ENCODE results near the gene KCNC3.
A peak's percentile ranks its signal among the peaks of the same experiment; 100 is the strongest.
"Not testable (repeated sequence)": the region's sequence is repeated elsewhere in the genome, so short reads cannot be mapped to it uniquely, and the experiment has no call there.

Gene KCNC3

GRCh38 chr19:50352242-50352641, 23.1 kb upstream of the KCNC3 start:
- no peak for DNase-seq

DNA sequence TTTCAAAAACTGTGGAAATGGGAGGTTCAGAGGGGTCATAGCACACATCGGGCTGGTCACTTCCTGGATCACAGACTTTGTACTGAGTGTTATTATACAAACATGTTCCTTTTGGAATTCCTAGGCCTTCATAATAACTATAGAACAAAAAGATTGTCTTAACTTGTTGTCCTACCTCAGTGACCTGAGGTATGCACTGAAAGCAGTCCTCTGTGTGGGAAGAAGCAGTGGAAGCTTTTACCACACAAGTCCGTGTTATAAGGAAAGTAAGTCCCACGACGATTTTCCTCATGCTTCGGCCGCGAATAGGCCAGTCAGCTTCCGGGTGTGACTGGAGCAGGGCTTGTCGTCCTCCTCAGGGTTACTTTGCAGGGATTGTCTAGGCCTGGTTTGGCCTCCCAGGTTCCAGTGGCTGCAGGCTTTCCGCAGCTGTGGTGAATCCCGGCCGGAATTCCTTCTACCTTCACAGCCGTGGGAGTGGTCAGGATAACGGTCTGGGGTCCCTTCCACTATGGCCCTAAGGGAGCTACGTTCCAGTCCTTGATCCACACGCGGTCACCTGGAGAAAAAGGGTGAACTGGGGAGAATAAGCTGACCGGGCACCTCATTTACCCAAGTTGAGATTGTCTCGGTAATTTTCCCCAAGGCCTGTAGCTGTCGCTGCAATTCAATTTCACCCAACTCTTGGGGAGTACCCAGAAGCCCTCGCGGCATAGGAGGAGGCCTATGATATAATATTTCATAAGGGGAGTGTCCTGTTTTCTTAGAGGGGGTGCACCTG, 20.3 kb upstream of the KCNC3 start:
- no peak for DNase-seq

GRCh38 chr19:50347089-50347581, 18.0 kb upstream of the KCNC3 start:
- DNase-seq, result not testable (repeated sequence)

DNA sequence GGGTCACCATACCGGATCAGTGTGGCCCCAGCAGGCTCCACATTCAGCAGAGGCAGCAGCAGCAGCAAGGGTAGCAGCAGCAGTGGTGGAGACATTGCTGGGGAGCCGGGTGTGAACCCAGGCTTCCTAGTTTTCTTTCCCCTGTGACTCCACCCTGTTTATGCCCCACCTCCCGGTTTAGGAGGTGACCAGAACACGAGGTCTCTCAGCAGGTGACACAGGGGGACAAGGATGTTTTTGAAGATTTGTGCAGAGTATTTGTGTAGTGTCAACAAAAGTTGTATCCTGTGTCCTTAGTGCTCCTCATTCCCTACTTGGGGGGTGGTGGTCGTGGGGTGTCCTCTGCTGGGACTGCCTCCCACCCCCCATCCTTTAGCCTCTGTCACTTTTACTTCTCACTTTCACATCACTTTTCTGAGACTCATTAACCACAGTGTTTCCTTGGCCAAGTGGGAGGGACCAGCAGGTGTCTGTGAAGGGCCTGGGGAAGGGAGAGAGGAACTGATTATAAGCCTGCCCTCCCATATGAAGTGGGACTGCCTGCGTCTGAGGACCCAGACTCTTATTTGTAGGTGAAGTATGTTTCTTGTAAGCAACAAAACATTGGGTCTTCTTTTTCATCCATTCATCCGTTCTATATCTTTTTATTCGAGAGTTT, 15.6 kb upstream of the KCNC3 start:
- DNase-seq, result no peak

DNA sequence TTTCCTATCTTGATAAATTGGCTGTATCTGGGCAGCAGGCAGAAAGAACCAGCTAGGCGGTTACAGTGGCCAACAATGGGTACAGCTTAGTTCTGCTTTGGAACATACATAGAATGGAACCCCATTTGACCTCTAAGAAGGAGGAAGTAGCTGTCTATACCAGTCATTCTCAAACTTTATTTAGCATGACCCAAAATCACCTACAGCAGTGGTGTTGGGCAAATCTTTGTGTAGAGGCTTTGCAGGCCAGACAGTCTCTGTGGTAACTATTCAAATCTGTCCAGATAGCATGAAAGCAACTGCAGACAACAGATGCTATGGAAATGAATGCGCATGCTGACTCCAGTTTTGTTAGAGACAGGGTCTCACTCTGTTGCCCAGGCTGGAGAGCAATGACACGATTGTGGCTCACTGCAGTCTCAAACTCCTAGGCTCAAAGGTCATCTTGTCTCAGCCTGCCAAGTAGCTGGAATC, 12.0 kb upstream of the KCNC3 start:
- DNase-seq, result no peak

- DNase-seq, result no peak
Measured at GRCh38 chr19:50340331-50340730, 11.2 kb upstream of the KCNC3 start.

DNA sequence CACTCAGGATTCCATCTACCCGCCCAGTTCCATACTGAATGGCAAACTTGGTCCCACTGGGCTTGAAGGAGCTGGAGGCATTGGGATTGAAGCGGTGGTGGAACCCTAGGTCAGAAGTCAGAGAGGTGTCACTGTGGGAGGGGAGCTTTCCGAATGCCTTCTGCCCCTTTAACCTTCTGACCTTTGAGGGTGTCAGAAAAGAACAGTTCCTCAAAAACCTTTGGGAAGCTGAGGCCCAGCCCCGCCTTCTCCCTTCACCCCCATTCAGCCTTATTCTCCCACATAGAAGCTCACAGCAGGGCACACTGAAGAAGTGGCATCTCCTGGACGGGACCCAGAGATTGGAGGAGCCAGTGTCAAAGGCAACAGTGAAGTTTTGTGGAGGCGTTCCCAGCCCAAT, 7.9 kb upstream of the KCNC3 start:
- DNase-seq, result not testable (repeated sequence)

DNA sequence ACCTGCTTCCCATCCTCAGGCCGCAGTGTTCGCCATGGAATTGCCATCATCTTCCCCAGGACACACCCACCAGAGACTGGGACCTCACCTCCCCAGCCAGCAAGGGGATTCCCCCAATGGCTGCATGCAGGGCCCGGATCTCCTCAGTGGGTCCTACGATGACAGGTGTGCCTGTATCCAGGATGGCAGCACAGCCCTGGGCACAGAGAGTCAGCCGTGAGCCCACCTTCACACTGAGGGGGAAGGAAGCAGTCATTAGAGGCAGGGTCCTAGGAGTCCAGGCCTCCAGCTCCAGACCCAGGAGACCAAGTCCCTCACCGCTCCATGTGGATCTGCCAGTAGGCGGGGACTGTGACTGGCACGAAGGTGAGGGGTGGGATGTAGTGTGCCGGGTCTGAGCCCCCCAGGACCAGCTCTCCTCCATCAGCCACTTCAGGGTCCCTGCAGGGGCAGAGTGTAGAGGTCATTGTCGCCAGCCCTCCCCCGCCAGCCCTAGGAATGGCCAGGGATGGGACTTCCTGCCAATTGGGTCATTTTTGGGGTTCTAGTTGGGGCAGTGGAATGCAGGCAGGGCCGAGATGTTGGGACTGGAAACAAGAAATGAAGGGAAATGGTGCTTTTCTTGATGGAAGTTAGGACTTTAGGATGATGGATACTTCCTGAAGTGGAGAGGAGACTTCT, 5.7 kb upstream of the KCNC3 start:
- DNase-seq, result no peak

DNA sequence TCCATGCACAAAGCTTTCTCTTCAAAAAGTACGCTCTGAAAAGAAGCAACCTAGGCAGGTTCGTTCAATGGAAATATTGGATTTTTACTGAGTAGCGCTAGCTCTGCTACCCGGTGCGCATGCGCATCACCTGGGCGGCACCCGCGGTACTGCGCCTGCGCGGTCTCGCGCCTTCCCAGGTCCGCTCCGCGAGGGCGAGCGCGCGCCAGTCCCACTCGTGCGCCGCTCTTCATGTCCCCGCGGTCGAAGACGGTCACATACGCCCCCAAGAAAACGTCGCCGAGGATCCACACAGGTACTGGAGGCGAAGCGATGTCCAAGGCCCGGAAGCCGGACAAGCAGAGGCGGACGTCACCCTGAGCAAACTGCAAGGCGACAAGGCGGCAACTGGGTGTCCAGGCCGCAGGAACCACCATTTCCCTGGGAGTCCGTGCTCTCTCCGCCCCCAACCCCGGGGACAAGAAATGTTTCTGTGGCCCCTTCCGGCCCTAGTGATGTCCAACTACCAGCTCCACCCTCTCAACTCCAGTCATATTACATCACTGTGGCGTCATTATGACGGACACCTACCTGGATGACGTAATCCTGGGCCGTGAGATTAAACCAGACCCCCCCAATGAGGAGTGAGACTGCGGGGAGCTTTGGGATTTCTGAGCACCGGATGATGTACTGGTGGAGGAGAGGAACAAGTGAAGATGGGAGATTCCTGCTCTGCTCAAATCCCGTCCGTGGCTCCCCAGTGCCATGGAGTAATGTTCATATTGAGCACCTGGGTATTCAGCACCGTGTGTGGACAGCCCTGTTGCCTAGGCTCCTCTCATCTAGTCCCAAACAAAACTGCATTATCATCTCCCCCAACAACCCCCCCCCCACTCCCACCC, 4.8 kb upstream of the KCNC3 start:
- no peak for DNase-seq

- DNase-seq, result peak; percentile 67
Measured at GRCh38 chr19:50333235-50333736, 4.1 kb upstream of the KCNC3 start.

- no peak for DNase-seq
Measured at GRCh38 chr19:50332244-50333038, 3.3 kb upstream of the KCNC3 start.

GRCh38 chr19:50331994-50332243, 2.7 kb upstream of the KCNC3 start:
- DNase-seq, result no peak

GRCh38 chr19:50331221-50331993, 2.2 kb upstream of the KCNC3 start:
- no peak for DNase-seq

GRCh38 chr19:50330365-50331078, 1.3 kb upstream of the KCNC3 start:
- peak; percentile 77 for DNase-seq

GRCh38 chr19:50329926-50330294, 733 bp upstream of the KCNC3 start:
- DNase-seq, result not testable (repeated sequence)

GRCh38 chr19:50328873-50329145, 368 bp downstream of the KCNC3 start:
- DNase-seq, result no peak

GRCh38 chr19:50328224-50328872, 829 bp downstream of the KCNC3 start:
- no peak for DNase-seq

GRCh38 chr19:50327461-50328223, 1.5 kb downstream of the KCNC3 start:
- DNase-seq, result no peak

- DNase-seq, result no peak
Measured at GRCh38 chr19:50327013-50327412, 2.2 kb downstream of the KCNC3 start.
